ENCODE measurements around the gene C2orf81. TPM values are rescaled to one million over a fixed set of nuclear protein-coding genes. Genes with fewer than 3 reads are reported as not detected.
A peak's percentile ranks its signal among the peaks of the same experiment; 100 is the strongest.
"Not testable (repeated sequence)": the region's sequence is repeated elsewhere in the genome, so short reads cannot be mapped to it uniquely, and the experiment has no call there.

The C2orf81 gene
- total RNA-seq, 1 donor from 2014 or later, result 0.82 TPM

DNA sequence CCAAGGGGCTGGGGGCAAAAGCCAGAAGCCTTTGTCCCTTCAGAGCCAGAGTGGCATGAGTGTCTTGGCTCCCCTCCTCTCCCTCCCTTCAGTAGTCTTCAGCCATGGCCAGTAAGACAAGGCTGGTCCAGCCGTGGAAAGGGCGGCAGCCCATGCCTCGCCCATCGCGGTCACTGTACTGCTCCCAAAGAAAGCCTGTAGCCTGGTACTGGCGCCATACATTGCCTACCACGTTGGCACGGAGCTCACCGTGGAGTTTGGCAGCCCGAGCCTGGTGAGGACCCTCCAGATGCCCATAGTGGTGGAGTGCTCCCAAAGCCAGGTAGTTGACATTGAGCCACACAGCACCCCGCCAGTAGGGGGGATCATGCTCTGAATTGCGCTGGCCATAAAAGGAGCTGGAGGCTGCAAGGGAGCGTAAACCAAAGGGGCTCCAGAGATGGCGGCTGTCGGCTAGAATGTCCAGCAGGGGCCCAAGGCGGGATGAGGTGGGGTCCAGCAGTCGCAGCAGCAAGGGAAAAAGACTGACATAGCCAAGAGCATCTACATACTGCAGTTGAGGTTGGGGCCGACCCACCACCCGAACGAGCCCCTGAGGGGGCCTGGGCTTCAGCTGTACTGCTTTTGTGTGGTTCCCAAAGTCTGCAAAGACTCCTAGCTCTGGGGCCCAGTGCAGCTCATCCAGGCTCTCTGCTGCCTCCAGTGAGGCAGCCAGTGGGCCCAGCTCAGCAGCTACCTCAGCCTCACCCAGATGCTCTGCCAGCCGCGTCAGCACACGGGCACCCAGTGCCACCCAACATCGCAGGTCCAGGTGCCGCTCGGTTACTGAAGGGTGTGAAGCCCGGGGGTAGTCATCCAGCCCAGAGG is 40.0 kb upstream of the C2orf81 start:
- no peak overlapping the region for H3K27ac ChIP-seq (replicated peaks)
- no peak for DNase-seq
- H3K36me3 ChIP-seq, result peaks cover 21% of the 10 kb centered on the region
- H3K9me3 ChIP-seq (replicated peaks), result no peaks in the 10 kb centered on the region
- intact Hi-C loops (cut with micrococcal nuclease), result no loop called here
- peaks cover 54% of the 10 kb centered on the region for H3K4me1 ChIP-seq
- no peak overlapping the region for H3K4me3 ChIP-seq
- no peaks in the 10 kb centered on the region for H3K27me3 ChIP-seq (ENCODE audit: low read depth)
- TF ChIP-seq, protein P1, sequence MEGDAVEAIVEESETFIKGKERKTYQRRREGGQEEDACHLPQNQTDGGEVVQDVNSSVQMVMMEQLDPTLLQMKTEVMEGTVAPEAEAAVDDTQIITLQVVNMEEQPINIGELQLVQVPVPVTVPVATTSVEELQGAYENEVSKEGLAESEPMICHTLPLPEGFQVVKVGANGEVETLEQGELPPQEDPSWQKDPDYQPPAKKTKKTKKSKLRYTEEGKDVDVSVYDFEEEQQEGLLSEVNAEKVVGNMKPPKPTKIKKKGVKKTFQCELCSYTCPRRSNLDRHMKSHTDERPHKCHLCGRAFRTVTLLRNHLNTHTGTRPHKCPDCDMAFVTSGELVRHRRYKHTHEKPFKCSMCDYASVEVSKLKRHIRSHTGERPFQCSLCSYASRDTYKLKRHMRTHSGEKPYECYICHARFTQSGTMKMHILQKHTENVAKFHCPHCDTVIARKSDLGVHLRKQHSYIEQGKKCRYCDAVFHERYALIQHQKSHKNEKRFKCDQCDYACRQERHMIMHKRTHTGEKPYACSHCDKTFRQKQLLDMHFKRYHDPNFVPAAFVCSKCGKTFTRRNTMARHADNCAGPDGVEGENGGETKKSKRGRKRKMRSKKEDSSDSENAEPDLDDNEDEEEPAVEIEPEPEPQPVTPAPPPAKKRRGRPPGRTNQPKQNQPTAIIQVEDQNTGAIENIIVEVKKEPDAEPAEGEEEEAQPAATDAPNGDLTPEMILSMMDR (IDR thresholded peaks at IDR 0.05; ENCODE audit: borderline replicate concordance), result no peak

DNA sequence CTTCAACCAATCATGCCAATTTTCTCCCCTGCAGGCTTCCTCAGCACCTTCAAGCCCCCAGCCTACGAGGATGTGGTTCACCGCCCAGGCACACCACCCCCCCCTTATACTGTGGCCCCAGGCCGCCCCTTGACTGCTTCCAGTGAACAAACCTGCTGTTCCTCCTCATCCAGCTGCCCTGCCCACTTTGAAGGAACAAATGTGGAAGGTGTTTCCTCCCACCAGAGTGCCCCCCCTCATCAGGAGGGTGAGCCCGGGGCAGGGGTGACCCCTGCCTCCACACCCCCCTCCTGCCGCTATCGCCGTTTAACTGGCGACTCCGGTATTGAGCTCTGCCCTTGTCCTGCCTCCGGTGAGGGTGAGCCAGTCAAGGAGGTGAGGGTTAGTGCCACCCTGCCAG is 38.8 kb upstream of the C2orf81 start:
- DNase-seq; H3K27me3 ChIP-seq (ENCODE audit: low read depth); H3K27ac ChIP-seq (replicated peaks); H3K4me3 ChIP-seq; H3K9me3 ChIP-seq (replicated peaks); intact Hi-C loops (cut with micrococcal nuclease): not testable (repeated sequence)
- H3K4me1 ChIP-seq, result peaks cover 56% of the 10 kb centered on the region
- peaks cover 21% of the 10 kb centered on the region for H3K36me3 ChIP-seq

DNA sequence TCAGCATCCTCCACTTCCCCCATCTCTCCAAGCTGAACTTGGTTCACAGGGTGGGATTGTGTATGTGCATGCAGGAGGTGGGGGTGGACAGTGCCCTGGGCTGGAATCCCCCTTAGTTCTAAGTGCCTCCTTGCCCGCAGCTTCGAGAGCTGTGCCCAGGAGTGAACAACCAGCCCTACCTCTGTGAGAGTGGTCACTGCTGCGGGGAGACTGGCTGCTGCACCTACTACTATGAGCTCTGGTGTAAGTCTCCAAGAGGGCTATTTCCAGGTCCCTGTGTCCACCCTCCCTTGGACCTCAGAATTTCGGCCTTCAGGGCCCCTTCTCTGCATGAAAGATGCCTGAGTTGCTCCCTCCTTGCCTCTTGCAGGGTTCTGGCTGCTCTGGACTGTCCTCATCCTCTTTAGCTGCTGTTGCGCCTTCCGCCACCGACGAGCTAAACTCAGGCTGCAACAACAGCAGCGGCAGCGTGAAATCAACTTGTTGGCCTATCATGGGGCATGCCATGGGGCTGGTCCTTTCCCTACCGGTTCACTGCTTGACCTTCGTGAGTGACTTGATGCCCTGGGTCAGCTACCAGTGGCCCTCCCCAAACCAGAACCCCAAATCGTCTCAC is 38.2 kb upstream of the C2orf81 start:
- H3K9me3 ChIP-seq (replicated peaks); intact Hi-C loops (cut with micrococcal nuclease); H3K4me3 ChIP-seq; H3K27ac ChIP-seq (replicated peaks); H3K27me3 ChIP-seq (ENCODE audit: low read depth); DNase-seq: not testable (repeated sequence)
- peaks cover 54% of the 10 kb centered on the region for H3K4me1 ChIP-seq
- H3K36me3 ChIP-seq, result peaks cover 21% of the 10 kb centered on the region

DNA sequence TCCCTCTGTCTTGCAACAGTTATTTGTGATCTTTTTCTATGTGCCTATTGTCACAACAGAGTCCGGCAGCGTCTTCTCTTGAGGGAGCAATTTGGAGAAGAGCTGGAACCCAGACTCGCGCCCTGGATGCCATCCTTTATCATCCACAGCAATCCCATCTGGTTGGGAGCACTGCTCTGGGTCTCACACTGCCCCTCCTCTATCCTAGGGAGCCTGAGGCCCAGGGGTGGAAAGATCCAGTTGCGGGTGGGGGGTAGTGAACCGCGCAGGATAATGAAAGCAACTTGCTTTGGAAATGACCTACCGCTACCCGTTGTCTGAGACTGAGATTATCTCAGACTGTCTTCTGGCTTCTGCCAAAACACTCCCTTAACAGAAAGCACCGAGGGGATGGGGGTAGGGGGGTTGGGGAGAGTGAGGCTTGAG is 37.5 kb upstream of the C2orf81 start:
- TF ChIP-seq, protein P1 (IDR thresholded peaks at IDR 0.05; ENCODE audit: borderline replicate concordance), result no peak
- H3K4me3 ChIP-seq, result peak overlapping the region; percentile 87
- no peaks in the 10 kb centered on the region for H3K27me3 ChIP-seq (ENCODE audit: low read depth)
- H3K4me1 ChIP-seq, result peaks cover 51% of the 10 kb centered on the region
- no peak for DNase-seq
- H3K36me3 ChIP-seq, result peaks cover 21% of the 10 kb centered on the region
- intact Hi-C loops (cut with micrococcal nuclease), result no loop called here
- peak overlapping the region; percentile 98 for H3K27ac ChIP-seq (replicated peaks)
- H3K9me3 ChIP-seq (replicated peaks), result no peaks in the 10 kb centered on the region

DNA sequence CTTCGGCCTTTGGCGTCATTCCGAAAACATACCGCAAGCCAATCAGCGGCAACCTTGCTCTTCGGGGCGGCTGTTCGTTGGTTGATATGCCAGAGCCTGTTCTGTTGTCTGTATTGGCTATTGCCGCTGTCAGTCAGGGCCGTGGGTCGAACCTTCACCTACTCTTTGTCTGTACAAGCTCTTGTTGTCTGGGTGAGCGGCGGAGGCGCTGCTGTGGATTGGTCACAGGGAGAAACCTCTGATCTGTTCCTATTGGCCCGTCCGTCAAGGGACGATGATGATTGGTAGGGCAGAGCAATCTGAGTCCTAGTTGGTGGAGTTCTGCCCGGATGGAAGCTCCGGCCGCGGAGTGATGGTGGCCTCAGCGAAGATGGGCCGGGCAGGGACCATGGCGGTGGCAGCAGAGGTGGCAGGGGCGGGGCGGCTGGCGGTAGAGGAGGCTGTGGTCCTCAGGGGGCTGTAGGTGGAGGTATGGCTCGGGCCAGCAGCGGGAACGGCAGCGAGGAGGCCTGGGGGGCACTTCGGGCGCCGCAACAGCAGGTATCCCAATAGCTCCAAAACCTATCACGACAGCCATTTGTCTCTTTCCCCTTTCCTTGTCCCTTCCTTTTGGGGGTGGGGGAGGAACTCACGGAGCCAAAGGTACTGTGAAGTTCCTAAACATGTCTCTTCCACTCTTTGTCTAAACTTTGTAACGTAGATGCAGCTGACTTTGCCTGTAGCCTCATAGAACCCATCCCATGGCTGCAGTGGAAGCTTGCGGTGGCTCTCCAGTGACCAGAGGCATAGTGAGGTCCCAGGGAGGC is 36.9 kb upstream of the C2orf81 start, which contains the start of gene WBP1:
Gene WBP1, plus strand, starts transcription at position 307 of the 806 bp plus-strand sequence. Its CDS starts 165 bp downstream, at position 472.
- Histone ChIP-seq H3K27ac (replicated peaks) (peak within 1 kb of the TSS; percentile 98), H3K27me3 (ENCODE audit: low read depth) (no peaks in the 10 kb centered on the region), H3K4me3 (peak within 1 kb of the TSS; percentile 87), H3K9me3 (replicated peaks) (no peaks in the 10 kb centered on the region), H3K36me3 (peaks cover 21% of the 10 kb centered on the region), H3K4me1 (peaks cover 45% of the 10 kb centered on the region)
- intact Hi-C loops (cut with micrococcal nuclease), result no loop called here
- TF ChIP-seq, protein P1 (IDR thresholded peaks at IDR 0.05; ENCODE audit: borderline replicate concordance), result no peak
- DNase-seq, result peak; percentile 100

DNA sequence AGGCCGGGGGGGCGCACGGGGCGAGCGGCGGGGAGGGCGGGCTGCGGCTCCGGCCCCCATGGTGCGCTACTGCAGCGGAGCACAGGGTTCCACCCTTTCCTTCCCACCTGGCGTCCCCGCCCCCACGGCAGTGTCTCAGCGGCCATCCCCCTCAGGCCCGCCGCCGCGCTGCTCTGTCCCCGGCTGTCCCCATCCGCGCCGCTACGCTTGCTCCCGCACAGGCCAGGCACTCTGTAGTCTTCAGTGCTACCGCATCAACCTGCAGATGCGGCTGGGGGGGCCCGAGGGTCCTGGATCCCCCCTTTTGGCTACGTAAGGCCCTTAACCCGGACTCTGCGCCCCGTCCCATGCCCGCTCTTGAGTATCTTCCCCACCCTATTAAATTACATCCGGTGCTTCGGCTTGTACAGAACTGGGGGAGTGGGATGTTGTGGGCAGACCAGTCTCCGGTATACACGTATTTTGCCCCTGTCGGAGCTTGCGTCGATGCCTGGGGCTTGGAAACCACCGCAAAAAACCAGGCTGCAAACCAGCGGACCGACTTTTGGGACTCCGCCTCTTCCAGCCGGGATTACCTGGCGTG is 36.2 kb upstream of the C2orf81 start:
- TF ChIP-seq, protein P1 (IDR thresholded peaks at IDR 0.05; ENCODE audit: borderline replicate concordance), result no peak
- peak; percentile 67 for DNase-seq
- H3K27me3 ChIP-seq (ENCODE audit: low read depth), result no peaks in the 10 kb centered on the region
- H3K27ac ChIP-seq (replicated peaks), result peak overlapping the region; percentile 98
- H3K9me3 ChIP-seq (replicated peaks), result no peaks in the 10 kb centered on the region
- H3K4me1 ChIP-seq, result peaks cover 45% of the 10 kb centered on the region
- H3K36me3 ChIP-seq, result peaks cover 16% of the 10 kb centered on the region
- intact Hi-C loops (cut with micrococcal nuclease), result no loop called here
- peak overlapping the region; percentile 87 for H3K4me3 ChIP-seq
